Stomach (tissue), 9 donors: ENCODE results near the gene TUBGCP3. TPM values are rescaled to one million over a fixed set of nuclear protein-coding genes. Genes with fewer than 3 reads are reported as not detected.
A peak's percentile ranks its signal among the peaks of the same experiment; 100 is the strongest.

Source experiments
- DNase-seq, 2 donors: peaks; one replicate each; pipeline versions ENCODE4 v3.0.0 to v3.0.0-alpha.2; 2013 to 2019
- H3K27ac ChIP-seq, 5 donors: fragments of 200-600 bp in 4 of 5; sonication (generic) in 4 of 5; one replicate each; pipeline ENCODE4 v1.5.1; 2013 to 2019; ENCODE audit warnings: mild to moderate bottlenecking in 1 of 5, moderate library complexity in 1 of 5
- H3K27me3 ChIP-seq, 3 donors: fragments of 200-600 bp; sonication (generic); one replicate each; pipeline ENCODE4 v1.5.1; 2017 to 2019; ENCODE audit warnings: mixed run types in 1 of 3
- H3K36me3 ChIP-seq, 4 donors: fragments of 200-600 bp; sonication (generic); 1 replicate in 3 of 4; 2 replicates in 1 of 4; pipeline ENCODE4 v1.5.1; 2016 to 2019
- H3K4me1 ChIP-seq, 4 donors: fragments of 200-600 bp; sonication (generic); one replicate each; pipeline ENCODE4 v1.5.1; 2016 to 2019
- H3K4me3 ChIP-seq, 4 donors: fragments of 200-600 bp; sonication (generic) in 3 of 4; one replicate each; pipeline ENCODE4 v1.5.1; 2016 to 2019; ENCODE audit warnings: mild to moderate bottlenecking in 1 of 4
- H3K9me3 ChIP-seq, 4 donors: fragments of 200-600 bp; sonication (generic); one replicate each; pipeline ENCODE4 v1.5.1; 2016 to 2019
- CTCF ChIP-seq, 7 experiments: fragments of 450-650 bp in 4 of 7; fragments of 200-600 bp in 3 of 7; sonication (generic) in 3 of 7; IDR thresholded peaks; one replicate each; pipeline ENCODE4 v1.5.1; 2016 to 2019; ENCODE audit warnings: antibody characterized with exemption in 7 of 7, control low read depth in 2 of 7, mild to moderate bottlenecking in 1 of 7
- EP300 ChIP-seq: sonication (generic); formaldehyde crosslinking; IDR thresholded peaks from one replicate; pipeline ENCODE4 v1.6.1; 2017; ENCODE audit warnings: antibody characterized with exemption
- POLR2A ChIP-seq, 4 donors: fragments of 450-650 bp; IDR thresholded peaks; one replicate each; pipeline ENCODE4 v1.6.1; 2016; ENCODE audit warnings: antibody characterized with exemption in 4 of 4, control low read depth in 2 of 4, mild to moderate bottlenecking in 1 of 4, moderate library complexity in 1 of 4
- POLR2AphosphoS5 ChIP-seq, 3 donors: sonication (generic); formaldehyde crosslinking; IDR thresholded peaks; one replicate each; pipeline ENCODE4 v1.6.1; 2016; ENCODE audit warnings: antibody characterized with exemption in 3 of 3
- WGBS, 5 donors: extraction: QIAGEN DNeasy Blood & Tissue Kit in 3 of 5; methylation state at CpG; one replicate each; pipeline versions ENCODE4 v1.1.5 to v1.1.7; 2013 to 2018; 5-methylcytosine and 5-hydroxymethylcytosine counted together
- intact Hi-C: fragments of 100-400 bp; cut with DNase I; formaldehyde crosslinking; loops from one replicate; pipeline ENCODE4 v1.15.1; 2023; ENCODE audit warnings: low total_unique reads
- polyA plus RNA-seq, 3 donors: library from polyadenylated mRNA; stranded (reverse); fragments of 200-250 nt; gene quantifications; one replicate each; pipeline ENCODE4 v1.2.3, GENCODE V29; 2013
- total RNA-seq, 5 donors: library from RNA; depleted of rRNA; stranded (reverse); fragments of >200 nt; gene quantifications; one replicate each; pipeline versions ENCODE4 v1.1.0 to v1.2.3, GENCODE V29; 2014 to 2016
- donor health status: healthy with polysubstance abuse.
- donor health status: Bipolar disorder and iron deficiency.
- donor health status: healthy.

The TUBGCP3 gene
- total and polyA plus RNA-seq, 8 donors = 7.8 to 49.6 (median 15.2) TPM

GRCh38 chr13:112443191-112443994, 144.6 kb downstream of the TUBGCP3 start:
- H3K27ac ChIP-seq = no peak overlapping the region
- TF ChIP-seq CTCF (IDR thresholded peaks at IDR 0.05) = no peak
- TF ChIP-seq POLR2A (IDR thresholded peaks at IDR 0.05) = no peak
- TF ChIP-seq POLR2AphosphoS5 (IDR thresholded peaks at IDR 0.05) = no peak
- no peak for TF ChIP-seq EP300
- intact Hi-C loops = loop anchor here (5.0 kb wide), 1 partner anchor 971 kb away; no protein-coding TSS in a partner anchor
- peak; percentile 25 to 52 for DNase-seq
- H3K4me1 ChIP-seq = peaks cover 0 to 17% (median 6%) of the 10 kb centered on the region in 4 donors
- H3K36me3 ChIP-seq = no peaks in the 10 kb centered on the region
- 17 to 27% (median 24%) methylated on average over 29 to 31 of the region's 31 CpGs for WGBS, 5 donors
- peaks cover 5 to 85% (median 38%) of the 10 kb centered on the region in 3 donors for H3K27me3 ChIP-seq
- no peak overlapping the region for H3K4me3 ChIP-seq
- peaks cover 0 to 9% (median 4%) of the 10 kb centered on the region in 4 donors for H3K9me3 ChIP-seq

DNA sequence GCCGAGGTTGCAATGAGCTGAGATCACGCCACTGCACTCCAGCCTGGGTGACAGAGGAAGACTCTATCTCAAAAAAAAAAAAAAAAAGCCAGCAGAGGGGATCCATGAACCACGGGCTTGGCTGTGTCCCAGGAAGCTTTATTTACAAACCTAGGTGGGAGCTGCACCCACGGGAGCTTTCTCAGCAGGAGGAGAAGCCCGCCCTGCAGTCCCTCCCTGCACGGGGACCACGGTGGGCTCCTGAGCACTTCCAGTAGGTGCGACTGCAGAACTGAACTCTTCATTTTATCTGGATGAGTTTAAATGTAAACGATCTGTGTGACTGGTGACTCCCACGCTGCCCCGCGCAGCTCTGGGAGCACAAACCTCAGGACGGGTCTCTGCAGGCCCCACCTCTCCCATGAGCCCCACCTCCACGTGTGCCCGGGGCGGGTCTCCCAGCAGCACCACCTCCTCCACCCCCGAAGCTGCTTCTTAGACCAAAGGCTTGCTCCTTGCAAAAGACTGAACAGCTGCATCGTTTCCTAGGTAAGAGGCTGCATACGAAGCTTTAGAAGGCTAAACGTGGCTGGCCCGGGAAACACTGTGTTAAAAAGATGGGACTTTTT, 145.4 kb downstream of the TUBGCP3 start:
- TF ChIP-seq POLR2AphosphoS5 (IDR thresholded peaks at IDR 0.05) (no peak), CTCF (IDR thresholded peaks at IDR 0.05) (no peak), POLR2A (IDR thresholded peaks at IDR 0.05) (no peak), EP300 (no peak)
- Histone ChIP-seq H3K36me3 (no peaks in the 10 kb centered on the region), H3K4me3 (no peak overlapping the region), H3K27me3 (peaks cover 5 to 81% (median 38%) of the 10 kb centered on the region in 3 donors), H3K4me1 (peaks cover 0 to 17% (median 6%) of the 10 kb centered on the region in 4 donors), H3K27ac (no peak overlapping the region), H3K9me3 (peaks cover 0 to 17% (median 12%) of the 10 kb centered on the region in 4 donors)
- no peak for DNase-seq
- intact Hi-C loops = loop anchor here (5.0 kb wide), 1 partner anchor 970 kb away; no protein-coding TSS in a partner anchor
- 21 to 40% (median 32%) methylated on average over 21 of the region's 21 CpGs for WGBS, 5 donors

- no peak for TF ChIP-seq POLR2AphosphoS5 (IDR thresholded peaks at IDR 0.05)
- no peak for TF ChIP-seq CTCF (IDR thresholded peaks at IDR 0.05)
- TF ChIP-seq EP300 = no peak
- no peak for TF ChIP-seq POLR2A (IDR thresholded peaks at IDR 0.05)
- H3K9me3 ChIP-seq = peaks cover 0 to 17% (median 12%) of the 10 kb centered on the region in 4 donors
- no peak overlapping the region for H3K4me3 ChIP-seq
- WGBS, 5 donors = 71 to 83% (median 76%) methylated on average over 12 to 19 of the region's 19 CpGs
- intact Hi-C loops = loop anchor here (5.0 kb wide), 1 partner anchor 970 kb away; no protein-coding TSS in a partner anchor
- peaks cover 0 to 17% (median 6%) of the 10 kb centered on the region in 4 donors for H3K4me1 ChIP-seq
- no peak for DNase-seq
- H3K27me3 ChIP-seq = peaks cover 5 to 74% (median 38%) of the 10 kb centered on the region in 3 donors
- no peak overlapping the region for H3K27ac ChIP-seq
- H3K36me3 ChIP-seq = no peaks in the 10 kb centered on the region
Observed at GRCh38 chr13:112441779-112442310, 146.1 kb downstream of the TUBGCP3 start.

GRCh38 chr13:112441226-112441625, 146.7 kb downstream of the TUBGCP3 start:
- TF ChIP-seq POLR2A (IDR thresholded peaks at IDR 0.05) = no peak
- TF ChIP-seq POLR2AphosphoS5 (IDR thresholded peaks at IDR 0.05) = no peak
- Histone ChIP-seq H3K27me3 (peaks cover 5 to 70% (median 38%) of the 10 kb centered on the region in 3 donors), H3K4me3 (no peak overlapping the region), H3K4me1 (peaks cover 0 to 17% (median 6%) of the 10 kb centered on the region in 4 donors), H3K36me3 (no peaks in the 10 kb centered on the region), H3K9me3 (peaks cover 0 to 17% (median 12%) of the 10 kb centered on the region in 4 donors), H3K27ac (no peak overlapping the region)
- DNase-seq = no peak
- intact Hi-C loops = loop anchor here (5.0 kb wide), 1 partner anchor 969 kb away; no protein-coding TSS in a partner anchor
- WGBS, 5 donors = 83 to 91% (median 88%) methylated on average over 17 of the region's 17 CpGs
